ENCODE data around the gene ST3GAL5. TPM values are rescaled to one million over a fixed set of nuclear protein-coding genes. Genes with fewer than 3 reads are reported as not detected.
"Not testable (repeated sequence)": the region's sequence is repeated elsewhere in the genome, so short reads cannot be mapped to it uniquely, and the experiment has no call there.

Gene ST3GAL5
- total RNA-seq, 1 donor, result 19.4 TPM

GRCh38 chr2:85933753-85934594 is 45.2 kb upstream of the ST3GAL5 start:
- no peak overlapping the region for H3K4me3 ChIP-seq (ENCODE audit: low read depth, low read length)
- TF ChIP-seq CTCF (IDR thresholded peaks at IDR 0.05; ENCODE audit: insufficient read depth, low read length), result no peak
- DNase-seq (ENCODE audit: low read depth), result peak; percentile 98

GRCh38 chr2:85931151-85931550 is 42.4 kb upstream of the ST3GAL5 start:
- H3K4me3 ChIP-seq (ENCODE audit: low read depth, low read length), result not testable (repeated sequence)
- DNase-seq (ENCODE audit: low read depth), result peak; percentile 27

- DNase-seq (ENCODE audit: low read depth), result peak; percentile 49
- TF ChIP-seq CTCF (IDR thresholded peaks at IDR 0.05; ENCODE audit: insufficient read depth, low read length), result no peak
- H3K4me3 ChIP-seq (ENCODE audit: low read depth, low read length), result no peak overlapping the region
Measured at GRCh38 chr2:85930129-85931124, 41.6 kb upstream of the ST3GAL5 start.

GRCh38 chr2:85929096-85930050 is 40.6 kb upstream of the ST3GAL5 start:
- H3K4me3 ChIP-seq (ENCODE audit: low read depth, low read length), result no peak overlapping the region
- no peak for TF ChIP-seq CTCF (IDR thresholded peaks at IDR 0.05; ENCODE audit: insufficient read depth, low read length)
- no peak for DNase-seq (ENCODE audit: low read depth)

- no peak for TF ChIP-seq CTCF (IDR thresholded peaks at IDR 0.05; ENCODE audit: insufficient read depth, low read length)
- DNase-seq (ENCODE audit: low read depth), result peak; percentile 40
Measured at GRCh38 chr2:85926931-85927661, 38.3 kb upstream of the ST3GAL5 start.

GRCh38 chr2:85926526-85926925 is 37.7 kb upstream of the ST3GAL5 start:
- TF ChIP-seq CTCF (IDR thresholded peaks at IDR 0.05; ENCODE audit: insufficient read depth, low read length), result no peak
- no peak for DNase-seq (ENCODE audit: low read depth)
- no peak overlapping the region for H3K4me3 ChIP-seq (ENCODE audit: low read depth, low read length)

More at GRCh38 chr2:85926931-85927661, 38.3 kb upstream of the ST3GAL5 start:
- no peak overlapping the region for H3K4me3 ChIP-seq (ENCODE audit: low read depth, low read length)
